ENCODE data around the gene MAML1.
"Not testable (repeated sequence)": the region's sequence is repeated elsewhere in the genome, so short reads cannot be mapped to it uniquely, and the experiment has no call there.

MAML1 gene

DNA sequence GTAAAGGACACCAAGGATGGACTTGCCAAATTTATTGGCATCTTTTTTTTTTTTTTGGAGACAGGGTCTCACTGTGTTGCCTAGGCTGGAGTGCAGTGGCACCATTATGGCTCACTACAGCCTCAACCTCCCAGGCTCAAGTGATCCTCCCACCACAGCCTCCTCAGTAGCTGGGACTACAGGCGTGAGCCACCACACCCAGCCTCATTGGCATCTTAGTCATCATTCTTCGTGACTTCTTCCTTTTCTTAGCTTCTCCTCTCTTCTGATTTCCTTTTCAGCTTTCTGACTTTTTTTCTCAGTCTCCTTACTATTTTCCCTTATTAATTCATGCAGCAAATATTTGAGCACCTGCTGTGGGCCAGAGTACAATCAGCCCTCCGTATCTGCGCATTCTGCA is 6.1 kb downstream of the MAML1 start:
- Histone ChIP-seq H3K4me2 (ENCODE audit: low read depth, low read length, poor library complexity, severe bottlenecking) (peak overlapping the region; percentile 57), H3K79me2 (ENCODE audit: insufficient read depth, low read length) (peaks cover 83% of the 10 kb centered on the region), H3K27me3 (ENCODE audit: insufficient read depth, low read length, poor library complexity, severe bottlenecking) (no peaks in the 10 kb centered on the region), H3K9me2 (replicated peaks; ENCODE audit: low read depth, low read length) (no peaks in the 10 kb centered on the region), H4K20me1 (ENCODE audit: insufficient read depth, low read length, poor library complexity, severe bottlenecking) (peaks cover 34% of the 10 kb centered on the region), H2AFZ (ENCODE audit: low read length) (no peak overlapping the region), H3K36me3 (ENCODE audit: insufficient read depth, low read length) (no peaks in the 10 kb centered on the region), H3F3A (ENCODE audit: low read depth) (no peaks in the 10 kb centered on the region), H3K9me3 (ENCODE audit: insufficient read depth, low read depth, low read length) (no peaks in the 10 kb centered on the region), H3K9ac (ENCODE audit: low read depth, low read length, poor library complexity, severe bottlenecking) (no peak overlapping the region), H3K4me1 (ENCODE audit: insufficient read depth, low read length, poor library complexity, severe bottlenecking) (peaks cover 9% of the 10 kb centered on the region), H3K4me3 (ENCODE audit: low read length, poor library complexity, severe bottlenecking) (no peak overlapping the region)
- TF ChIP-seq EZH2phosphoT487 (IDR thresholded peaks at IDR 0.05; ENCODE audit: borderline replicate concordance), result no peak
- TF ChIP-seq, protein P1, sequence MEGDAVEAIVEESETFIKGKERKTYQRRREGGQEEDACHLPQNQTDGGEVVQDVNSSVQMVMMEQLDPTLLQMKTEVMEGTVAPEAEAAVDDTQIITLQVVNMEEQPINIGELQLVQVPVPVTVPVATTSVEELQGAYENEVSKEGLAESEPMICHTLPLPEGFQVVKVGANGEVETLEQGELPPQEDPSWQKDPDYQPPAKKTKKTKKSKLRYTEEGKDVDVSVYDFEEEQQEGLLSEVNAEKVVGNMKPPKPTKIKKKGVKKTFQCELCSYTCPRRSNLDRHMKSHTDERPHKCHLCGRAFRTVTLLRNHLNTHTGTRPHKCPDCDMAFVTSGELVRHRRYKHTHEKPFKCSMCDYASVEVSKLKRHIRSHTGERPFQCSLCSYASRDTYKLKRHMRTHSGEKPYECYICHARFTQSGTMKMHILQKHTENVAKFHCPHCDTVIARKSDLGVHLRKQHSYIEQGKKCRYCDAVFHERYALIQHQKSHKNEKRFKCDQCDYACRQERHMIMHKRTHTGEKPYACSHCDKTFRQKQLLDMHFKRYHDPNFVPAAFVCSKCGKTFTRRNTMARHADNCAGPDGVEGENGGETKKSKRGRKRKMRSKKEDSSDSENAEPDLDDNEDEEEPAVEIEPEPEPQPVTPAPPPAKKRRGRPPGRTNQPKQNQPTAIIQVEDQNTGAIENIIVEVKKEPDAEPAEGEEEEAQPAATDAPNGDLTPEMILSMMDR (conservative IDR thresholded peaks at IDR 0.05; ENCODE audit: low read length), result no peak

DNA sequence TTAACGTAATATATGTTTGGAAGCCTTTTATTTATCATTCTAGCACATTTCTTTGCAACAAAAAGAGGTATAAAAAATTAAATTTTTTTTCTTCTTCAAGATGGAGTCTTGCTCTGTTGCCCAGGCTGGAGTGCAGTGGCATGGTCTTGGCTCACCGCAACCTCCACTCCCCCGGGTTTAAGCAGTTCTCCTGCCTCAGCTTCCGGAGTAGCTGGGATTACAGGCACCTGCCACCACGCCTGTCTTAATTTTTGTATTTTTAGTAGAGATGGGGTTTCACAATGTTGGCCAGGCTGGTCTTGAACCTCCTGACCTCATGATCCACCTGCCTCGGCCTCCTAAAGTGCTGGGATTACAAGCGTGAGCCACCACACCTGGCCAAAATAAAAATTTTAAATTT is 11.5 kb downstream of the MAML1 start:
- H3K9me2 ChIP-seq (replicated peaks; ENCODE audit: low read depth, low read length); H3F3A ChIP-seq (ENCODE audit: low read depth); H3K9me3 ChIP-seq (ENCODE audit: insufficient read depth, low read depth, low read length); H3K4me1 ChIP-seq (ENCODE audit: insufficient read depth, low read length, poor library complexity, severe bottlenecking); H3K9ac ChIP-seq (ENCODE audit: low read depth, low read length, poor library complexity, severe bottlenecking); H4K20me1 ChIP-seq (ENCODE audit: insufficient read depth, low read length, poor library complexity, severe bottlenecking); H3K4me3 ChIP-seq (ENCODE audit: low read length, poor library complexity, severe bottlenecking); H3K36me3 ChIP-seq (ENCODE audit: insufficient read depth, low read length); H3K27me3 ChIP-seq (ENCODE audit: insufficient read depth, low read length, poor library complexity, severe bottlenecking); H2AFZ ChIP-seq (ENCODE audit: low read length); H3K4me2 ChIP-seq (ENCODE audit: low read depth, low read length, poor library complexity, severe bottlenecking): not testable (repeated sequence)
- H3K79me2 ChIP-seq (ENCODE audit: insufficient read depth, low read length), result peaks cover 65% of the 10 kb centered on the region

DNA sequence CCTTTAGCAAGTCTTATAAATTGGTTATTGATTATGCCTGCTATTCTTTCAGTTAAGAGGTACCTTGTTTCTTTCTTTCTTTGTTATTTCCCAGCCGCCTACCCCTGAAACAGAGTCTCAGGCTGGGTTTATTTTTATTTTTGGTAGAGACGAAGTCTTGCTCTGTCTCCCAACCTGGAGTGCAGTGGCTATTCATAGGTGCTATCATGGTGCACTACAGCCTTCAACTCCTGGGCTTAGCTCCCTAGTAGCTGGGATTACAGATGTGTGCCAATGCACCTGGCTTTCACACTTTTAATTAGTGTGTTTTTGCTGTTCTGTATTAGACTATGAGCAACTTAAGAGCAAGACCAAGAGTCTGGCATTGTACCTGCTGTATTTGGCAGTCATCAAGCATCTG is 14.2 kb downstream of the MAML1 start:
- TF ChIP-seq, protein P1 (conservative IDR thresholded peaks at IDR 0.05; ENCODE audit: low read length), result no peak
- no peak for TF ChIP-seq EZH2phosphoT487 (IDR thresholded peaks at IDR 0.05; ENCODE audit: borderline replicate concordance)
- H3K79me2 ChIP-seq (ENCODE audit: insufficient read depth, low read length), result peaks cover 65% of the 10 kb centered on the region; the same call in 1 of the 2 replicates
- no peak overlapping the region for H3K9ac ChIP-seq (ENCODE audit: low read depth, low read length, poor library complexity, severe bottlenecking)
- no peak overlapping the region for H2AFZ ChIP-seq (ENCODE audit: low read length)
- H3K4me1 ChIP-seq (ENCODE audit: insufficient read depth, low read length, poor library complexity, severe bottlenecking), result no peaks in the 10 kb centered on the region
- H3F3A ChIP-seq (ENCODE audit: low read depth), result no peaks in the 10 kb centered on the region
- H3K36me3 ChIP-seq (ENCODE audit: insufficient read depth, low read length), result no peaks in the 10 kb centered on the region
- H4K20me1 ChIP-seq (ENCODE audit: insufficient read depth, low read length, poor library complexity, severe bottlenecking), result no peaks in the 10 kb centered on the region
- no peak overlapping the region for H3K4me2 ChIP-seq (ENCODE audit: low read depth, low read length, poor library complexity, severe bottlenecking)
- no peaks in the 10 kb centered on the region for H3K9me3 ChIP-seq (ENCODE audit: insufficient read depth, low read depth, low read length)
- no peaks in the 10 kb centered on the region for H3K9me2 ChIP-seq (replicated peaks; ENCODE audit: low read depth, low read length)
- H3K27me3 ChIP-seq (ENCODE audit: insufficient read depth, low read length, poor library complexity, severe bottlenecking), result no peaks in the 10 kb centered on the region
- no peak overlapping the region for H3K4me3 ChIP-seq (ENCODE audit: low read length, poor library complexity, severe bottlenecking)

DNA sequence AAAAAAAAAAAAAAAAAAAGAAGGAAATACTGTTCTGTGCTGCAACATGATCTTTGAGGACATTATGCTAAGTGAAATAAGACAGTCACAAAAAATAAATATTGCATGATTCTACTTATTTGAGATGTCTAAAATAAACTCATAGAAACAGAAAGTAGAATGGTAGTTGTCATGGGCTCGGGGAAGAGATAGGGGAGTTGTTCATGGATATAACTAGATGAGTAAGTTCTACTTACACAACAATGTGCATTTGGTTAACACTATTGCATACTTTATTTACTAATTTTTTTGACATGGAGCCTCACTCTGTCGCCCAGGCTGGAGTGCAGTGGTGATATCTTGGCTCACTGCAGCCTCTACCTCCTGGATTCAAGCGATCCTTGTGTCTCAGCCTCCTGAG is 15.2 kb downstream of the MAML1 start:
- H2AFZ ChIP-seq (ENCODE audit: low read length), result no peak overlapping the region
- no peaks in the 10 kb centered on the region for H3K4me1 ChIP-seq (ENCODE audit: insufficient read depth, low read length, poor library complexity, severe bottlenecking)
- no peaks in the 10 kb centered on the region for H3K27me3 ChIP-seq (ENCODE audit: insufficient read depth, low read length, poor library complexity, severe bottlenecking)
- H3K9ac ChIP-seq (ENCODE audit: low read depth, low read length, poor library complexity, severe bottlenecking), result no peak overlapping the region
- no peaks in the 10 kb centered on the region for H3F3A ChIP-seq (ENCODE audit: low read depth)
- no peaks in the 10 kb centered on the region for H4K20me1 ChIP-seq (ENCODE audit: insufficient read depth, low read length, poor library complexity, severe bottlenecking)
- H3K9me2 ChIP-seq (replicated peaks; ENCODE audit: low read depth, low read length), result no peaks in the 10 kb centered on the region
- TF ChIP-seq, protein P1 (conservative IDR thresholded peaks at IDR 0.05; ENCODE audit: low read length), result no peak
- TF ChIP-seq EZH2phosphoT487 (IDR thresholded peaks at IDR 0.05; ENCODE audit: borderline replicate concordance), result no peak
- no peaks in the 10 kb centered on the region for H3K9me3 ChIP-seq (ENCODE audit: insufficient read depth, low read depth, low read length)
- peaks cover 62% of the 10 kb centered on the region; the same call in 1 of the 2 replicates for H3K79me2 ChIP-seq (ENCODE audit: insufficient read depth, low read length)
- H3K4me3 ChIP-seq (ENCODE audit: low read length, poor library complexity, severe bottlenecking), result no peak overlapping the region
- no peaks in the 10 kb centered on the region for H3K36me3 ChIP-seq (ENCODE audit: insufficient read depth, low read length)
- H3K4me2 ChIP-seq (ENCODE audit: low read depth, low read length, poor library complexity, severe bottlenecking), result no peak overlapping the region

All from Loucy (cell line).